Measurements from ENCODE around the gene CCDC34. TPM values are rescaled to one million over a fixed set of nuclear protein-coding genes. Genes with fewer than 3 reads are reported as not detected.
A peak's percentile ranks its signal among the peaks of the same experiment; 100 is the strongest.

The CCDC34 gene
- total and polyA plus RNA-seq, 2 of the 8 experiments (the other 6 are each of a cell fraction or from before 2014, with no cell fraction given): 7.7 to 24.3 TPM

GRCh38 chr11:27348340-27348873, 14.6 kb downstream of the CCDC34 start (continued):
- peak; percentile 87 for TF ChIP-seq CHD7 (IDR thresholded peaks at IDR 0.05; ENCODE audit: insufficient replicate concordance, low read length)
- no peak for TF ChIP-seq JUN (IDR thresholded peaks at IDR 0.05; ENCODE audit: low read depth, low read length)

Measured in H1 (cell line).